Measurements from ENCODE around the gene HDAC8.
A peak's percentile ranks its signal among the peaks of the same experiment; 100 is the strongest.

DNA sequence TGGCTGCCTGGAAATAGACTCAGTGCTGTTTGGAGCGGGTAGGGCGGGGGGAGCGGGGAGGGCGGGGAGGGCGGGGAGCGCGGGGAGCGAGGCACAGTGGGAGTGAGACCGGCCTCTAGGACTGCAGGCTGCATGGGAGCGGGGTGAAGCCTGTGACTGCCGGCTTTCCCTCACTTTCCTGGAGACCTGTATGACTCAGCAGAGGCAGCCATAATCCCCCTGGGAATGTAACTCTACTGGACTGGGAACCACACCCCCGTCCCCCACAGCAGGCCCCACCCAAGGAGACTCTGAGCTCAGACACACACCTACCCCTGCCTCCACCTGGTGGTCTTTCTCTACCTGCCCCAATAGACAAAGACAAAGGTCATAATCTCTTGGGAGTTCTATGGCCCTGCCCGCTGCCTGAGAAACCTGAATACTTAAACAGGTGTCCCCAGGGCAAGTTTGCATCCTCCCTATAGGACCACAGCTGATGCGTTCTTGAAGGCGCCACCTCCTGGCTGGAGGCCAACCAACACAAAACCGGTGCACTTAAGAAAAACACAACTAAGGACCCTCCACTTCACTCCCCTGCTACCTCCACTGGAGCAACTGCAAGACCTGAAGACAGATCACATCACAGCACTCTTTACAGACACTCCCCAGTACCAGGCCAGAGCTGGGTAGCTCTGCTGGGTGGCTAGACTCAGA is 18.0 kb downstream of the HDAC8 start:
- TF ChIP-seq ETV6 (IDR thresholded peaks at IDR 0.05; ENCODE audit: borderline replicate concordance in 1 of 2, low read depth in 2 of 2, low read length in 1 of 2), result no peak
- no peak for TF ChIP-seq ETV6 (CRISPR knock-in tag; IDR thresholded peaks at IDR 0.05; ENCODE audit: borderline replicate concordance)
- no peak for TF ChIP-seq CBX8 (IDR thresholded peaks at IDR 0.05; ENCODE audit: borderline replicate concordance, extremely low read depth, low read depth, low read length, poor library complexity, severe bottlenecking)
- TF ChIP-seq, protein P1, sequence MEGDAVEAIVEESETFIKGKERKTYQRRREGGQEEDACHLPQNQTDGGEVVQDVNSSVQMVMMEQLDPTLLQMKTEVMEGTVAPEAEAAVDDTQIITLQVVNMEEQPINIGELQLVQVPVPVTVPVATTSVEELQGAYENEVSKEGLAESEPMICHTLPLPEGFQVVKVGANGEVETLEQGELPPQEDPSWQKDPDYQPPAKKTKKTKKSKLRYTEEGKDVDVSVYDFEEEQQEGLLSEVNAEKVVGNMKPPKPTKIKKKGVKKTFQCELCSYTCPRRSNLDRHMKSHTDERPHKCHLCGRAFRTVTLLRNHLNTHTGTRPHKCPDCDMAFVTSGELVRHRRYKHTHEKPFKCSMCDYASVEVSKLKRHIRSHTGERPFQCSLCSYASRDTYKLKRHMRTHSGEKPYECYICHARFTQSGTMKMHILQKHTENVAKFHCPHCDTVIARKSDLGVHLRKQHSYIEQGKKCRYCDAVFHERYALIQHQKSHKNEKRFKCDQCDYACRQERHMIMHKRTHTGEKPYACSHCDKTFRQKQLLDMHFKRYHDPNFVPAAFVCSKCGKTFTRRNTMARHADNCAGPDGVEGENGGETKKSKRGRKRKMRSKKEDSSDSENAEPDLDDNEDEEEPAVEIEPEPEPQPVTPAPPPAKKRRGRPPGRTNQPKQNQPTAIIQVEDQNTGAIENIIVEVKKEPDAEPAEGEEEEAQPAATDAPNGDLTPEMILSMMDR (IDR thresholded peaks at IDR 0.05 in 2 of 3, conservative IDR thresholded peaks at IDR 0.05 in 1 of 3; ENCODE audit: insufficient read depth in 2 of 3, low read depth in 1 of 3, low read length in 3 of 3), result peak; percentile 32 to 44 (median 33); a peak in 3 of 6 replicates
- no peak for TF ChIP-seq SOX6 (IDR thresholded peaks at IDR 0.05)
- no peak for TF ChIP-seq ZNF133 (CRISPR knock-in tag; IDR thresholded peaks at IDR 0.05)
- TF ChIP-seq ZNF561 (CRISPR knock-in tag; conservative IDR thresholded peaks at IDR 0.05), result no peak
